Astrocyte of the cerebellum (primary cell): Measurements from ENCODE around the gene STK32C.

Experiments
- DNase-seq: peaks from one replicate; pipeline ENCODE4 v3.0.0-alpha.2; 2011; ENCODE audit warnings: low read depth
- H3K4me3 ChIP-seq: 2 replicates; pipeline ENCODE4 v1.5.1; 2011; ENCODE audit warnings: mild to moderate bottlenecking, low read depth, low read length, moderate library complexity
- in situ Hi-C: cut with HindIII; loops from 2 replicates; pipeline ENCODE4 v1.10.0; 2017; ENCODE audit warnings: low sequenced_read_pairs
- TF ChIP-seq, protein P1 (sequence below): IDR thresholded peaks from 2 replicates; pipeline ENCODE4 v1.5.1; 2012; ENCODE audit warnings: low read length, low read depth, moderate library complexity, mild to moderate bottlenecking; ENCODE audit errors: missing control alignments

Gene STK32C

DNA sequence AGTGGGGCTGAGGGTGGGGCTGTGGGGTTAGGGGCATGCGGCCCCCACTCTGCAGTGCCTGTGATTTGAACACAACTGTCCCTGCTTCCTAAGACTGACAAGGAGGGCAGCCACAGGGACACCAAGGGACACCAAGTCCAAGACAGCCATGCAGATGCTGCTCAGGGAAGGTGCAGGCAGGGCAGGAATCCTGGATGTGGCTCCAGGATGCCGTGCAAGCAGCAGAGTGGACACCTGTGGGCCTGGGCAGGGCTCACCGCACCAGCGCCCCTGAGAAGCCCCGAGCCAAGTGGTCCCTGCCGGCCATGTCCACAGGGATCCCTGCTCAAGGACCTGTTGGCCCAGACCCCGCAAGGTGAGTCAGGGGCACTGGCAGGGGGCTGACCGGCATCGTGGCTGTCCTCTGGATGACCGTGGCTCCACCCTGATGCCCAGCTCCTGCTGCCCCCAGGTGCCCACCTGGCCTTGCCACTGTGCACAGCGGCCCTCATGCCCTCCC lies 58.5 kb downstream of the STK32C start:
- TF ChIP-seq, protein P1, sequence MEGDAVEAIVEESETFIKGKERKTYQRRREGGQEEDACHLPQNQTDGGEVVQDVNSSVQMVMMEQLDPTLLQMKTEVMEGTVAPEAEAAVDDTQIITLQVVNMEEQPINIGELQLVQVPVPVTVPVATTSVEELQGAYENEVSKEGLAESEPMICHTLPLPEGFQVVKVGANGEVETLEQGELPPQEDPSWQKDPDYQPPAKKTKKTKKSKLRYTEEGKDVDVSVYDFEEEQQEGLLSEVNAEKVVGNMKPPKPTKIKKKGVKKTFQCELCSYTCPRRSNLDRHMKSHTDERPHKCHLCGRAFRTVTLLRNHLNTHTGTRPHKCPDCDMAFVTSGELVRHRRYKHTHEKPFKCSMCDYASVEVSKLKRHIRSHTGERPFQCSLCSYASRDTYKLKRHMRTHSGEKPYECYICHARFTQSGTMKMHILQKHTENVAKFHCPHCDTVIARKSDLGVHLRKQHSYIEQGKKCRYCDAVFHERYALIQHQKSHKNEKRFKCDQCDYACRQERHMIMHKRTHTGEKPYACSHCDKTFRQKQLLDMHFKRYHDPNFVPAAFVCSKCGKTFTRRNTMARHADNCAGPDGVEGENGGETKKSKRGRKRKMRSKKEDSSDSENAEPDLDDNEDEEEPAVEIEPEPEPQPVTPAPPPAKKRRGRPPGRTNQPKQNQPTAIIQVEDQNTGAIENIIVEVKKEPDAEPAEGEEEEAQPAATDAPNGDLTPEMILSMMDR: no peak
- in situ Hi-C loops: no loop called here
- DNase-seq: no peak
- no peak overlapping the region for H3K4me3 ChIP-seq

GRCh38 chr10:132248455-132249225 lies 59.1 kb downstream of the STK32C start:
- in situ Hi-C loops: no loop called here
- no peak for DNase-seq
- TF ChIP-seq, protein P1: no peak
- H3K4me3 ChIP-seq: peak overlapping the region; percentile 31

DNA sequence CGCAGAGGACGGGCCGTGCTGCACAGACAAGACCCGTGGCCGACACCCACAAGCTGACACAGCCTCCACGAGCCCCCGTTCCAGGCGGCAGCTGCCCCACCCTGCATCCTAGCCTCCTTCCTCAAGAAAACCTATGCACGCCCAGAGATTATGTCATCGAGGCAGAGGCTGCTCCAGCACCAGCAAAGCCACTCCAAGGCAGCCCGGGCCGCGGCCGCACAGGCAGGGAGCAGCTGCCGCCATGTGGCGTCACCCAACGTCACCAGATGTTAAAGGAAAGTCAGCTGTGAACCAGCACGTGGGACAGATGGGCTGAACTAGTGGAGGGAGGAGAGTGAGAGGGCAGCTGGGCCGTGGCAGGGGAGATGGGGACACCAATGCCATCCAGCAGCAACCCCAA lies 59.8 kb downstream of the STK32C start:
- no peak for DNase-seq
- TF ChIP-seq, protein P1: no peak
- no peak overlapping the region for H3K4me3 ChIP-seq
- in situ Hi-C loops: no loop called here

DNA sequence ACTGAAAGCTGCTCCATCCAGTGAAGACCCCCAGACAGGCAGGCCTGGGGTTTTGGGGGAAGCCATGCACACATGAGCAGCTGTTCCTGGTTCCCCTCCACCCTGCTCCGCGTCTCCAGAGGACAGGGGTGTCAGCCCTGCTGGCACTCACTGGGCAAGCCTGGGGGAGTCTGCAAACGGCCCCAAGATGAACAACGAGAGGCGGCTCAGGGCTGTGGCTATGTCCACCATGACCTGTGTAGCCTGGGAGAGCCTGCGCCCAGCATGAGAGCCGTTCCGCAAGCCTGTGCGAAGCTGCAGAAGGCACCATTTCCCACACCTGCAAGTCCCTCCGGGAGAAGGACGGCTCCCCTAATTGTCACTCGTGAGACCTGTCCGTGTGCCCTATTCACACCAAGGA lies 61.5 kb downstream of the STK32C start:
- in situ Hi-C loops: no loop called here
- no peak for DNase-seq
- TF ChIP-seq, protein P1: no peak
- H3K4me3 ChIP-seq: no peak overlapping the region

GRCh38 chr10:132245056-132245455 lies 62.7 kb downstream of the STK32C start:
- H3K4me3 ChIP-seq: no peak overlapping the region
- DNase-seq: no peak
- in situ Hi-C loops: no loop called here
- TF ChIP-seq, protein P1: no peak

GRCh38 chr10:132243626-132244025 lies 64.1 kb downstream of the STK32C start:
- in situ Hi-C loops: no loop called here
- TF ChIP-seq, protein P1: no peak
- no peak for DNase-seq
- no peak overlapping the region for H3K4me3 ChIP-seq

DNA sequence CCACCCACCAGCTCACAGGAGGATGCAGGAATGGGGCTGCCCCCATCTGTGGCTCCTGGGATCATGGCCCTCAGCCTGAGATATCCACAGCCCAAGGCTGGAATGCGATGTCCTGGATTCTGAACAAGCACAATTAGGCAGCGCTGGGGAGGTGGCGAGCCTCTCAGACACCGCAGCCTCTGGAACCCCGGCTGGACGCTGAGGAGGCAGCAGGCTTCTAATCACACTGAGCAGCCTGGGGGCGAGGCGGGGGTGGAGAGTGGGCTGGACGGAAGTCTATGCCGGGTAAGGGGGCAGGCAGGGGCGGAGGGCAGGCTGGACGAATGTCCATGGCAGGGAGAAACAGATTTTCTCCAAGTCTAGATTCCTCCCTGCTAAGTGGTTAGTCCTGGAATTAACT lies 64.6 kb downstream of the STK32C start:
- in situ Hi-C loops: no loop called here
- H3K4me3 ChIP-seq: no peak overlapping the region
- TF ChIP-seq, protein P1: no peak
- no peak for DNase-seq
